A673 (cell line): Measurements from ENCODE around the gene EPB41L3.

Experiments
- EZH2 ChIP-seq: fragments of 200-600 bp; sonication (generic); IDR thresholded peaks from 2 replicates; pipeline ENCODE4 v1.6.1; 2017; ENCODE audit warnings: borderline replicate concordance, low read depth, mild to moderate bottlenecking, mixed read lengths, antibody characterized with exemption, low read length; ENCODE audit not compliant: poor library complexity, severe bottlenecking
- TF ChIP-seq, protein P1 (sequence below): fragments of 300-800, 200-600 bp; sonication (generic); conservative IDR thresholded peaks from 2 replicates; pipeline ENCODE4 v1.5.1; 2017; ENCODE audit warnings: low read depth, mild to moderate bottlenecking, antibody characterized with exemption, low read length, moderate library complexity, mixed read lengths

DNA sequence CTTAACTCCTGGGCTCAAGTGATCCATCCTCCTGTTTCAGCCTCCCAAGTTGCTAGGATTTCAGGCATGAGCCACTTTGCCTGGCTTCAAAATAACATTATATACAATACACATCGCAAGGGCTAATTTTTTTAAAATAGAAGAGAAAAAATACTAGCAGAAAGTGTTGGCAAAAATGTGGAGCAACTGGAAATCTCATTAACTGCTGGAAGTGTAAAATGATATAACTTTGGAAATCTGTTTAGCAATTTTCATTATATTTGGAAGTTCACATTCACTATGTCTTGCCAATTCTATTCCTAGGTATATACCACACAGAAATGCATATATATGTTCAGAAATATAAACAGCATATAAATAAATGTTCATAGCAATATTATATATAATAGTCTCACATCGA, 193.2 kb downstream of the EPB41L3 start:
- TF ChIP-seq, protein P1, sequence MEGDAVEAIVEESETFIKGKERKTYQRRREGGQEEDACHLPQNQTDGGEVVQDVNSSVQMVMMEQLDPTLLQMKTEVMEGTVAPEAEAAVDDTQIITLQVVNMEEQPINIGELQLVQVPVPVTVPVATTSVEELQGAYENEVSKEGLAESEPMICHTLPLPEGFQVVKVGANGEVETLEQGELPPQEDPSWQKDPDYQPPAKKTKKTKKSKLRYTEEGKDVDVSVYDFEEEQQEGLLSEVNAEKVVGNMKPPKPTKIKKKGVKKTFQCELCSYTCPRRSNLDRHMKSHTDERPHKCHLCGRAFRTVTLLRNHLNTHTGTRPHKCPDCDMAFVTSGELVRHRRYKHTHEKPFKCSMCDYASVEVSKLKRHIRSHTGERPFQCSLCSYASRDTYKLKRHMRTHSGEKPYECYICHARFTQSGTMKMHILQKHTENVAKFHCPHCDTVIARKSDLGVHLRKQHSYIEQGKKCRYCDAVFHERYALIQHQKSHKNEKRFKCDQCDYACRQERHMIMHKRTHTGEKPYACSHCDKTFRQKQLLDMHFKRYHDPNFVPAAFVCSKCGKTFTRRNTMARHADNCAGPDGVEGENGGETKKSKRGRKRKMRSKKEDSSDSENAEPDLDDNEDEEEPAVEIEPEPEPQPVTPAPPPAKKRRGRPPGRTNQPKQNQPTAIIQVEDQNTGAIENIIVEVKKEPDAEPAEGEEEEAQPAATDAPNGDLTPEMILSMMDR = no peak
- no peak for TF ChIP-seq EZH2
